GM12878 (cell line): ENCODE measurements around the gene RSF1. TPM values are rescaled to one million over a fixed set of nuclear protein-coding genes. Genes with fewer than 3 reads are reported as not detected.

Experiments
- ATAC-seq: fragments of 200-7000 bp; cut with Tn5 transposase; 3 replicates; pipeline ENCODE4 v1.9.1; 2020; ENCODE audit warnings: mild to moderate bottlenecking, moderate library complexity
- BruUV-seq: library from RNA; stranded (reverse); fragments of 400-500 nt; replicated peaks from 2 replicates; lab custom pipeline; 2021; lab: Mats Ljungman, UMichigan
- CTCF ChIA-PET: fragments of 300-600 bp; sonication (Branson Sonifier 250); formaldehyde crosslinking; extraction: SDS; loops from one replicate; lab custom pipeline; 2021; ENCODE audit warnings: inconsistent platforms; lab: Yijun Ruan, JAX
- POLR2A ChIA-PET: fragments of 350-600 bp; formaldehyde crosslinking; extraction: SDS; loops from one replicate; lab custom pipeline; 2021; ENCODE audit warnings: inconsistent platforms; lab: Charles Lee
- RAD21 ChIA-PET: fragments of 300-600 bp; sonication (Branson Sonifier 250); formaldehyde crosslinking; loops from one replicate; lab custom pipeline; 2023; ENCODE audit warnings: antibody characterized with exemption; ENCODE audit not compliant: unreplicated experiment; lab: Charles Lee
- SMC1A ChIA-PET: fragments of 300-600 bp; sonication (Branson Sonifier 250); formaldehyde crosslinking; loops from one replicate; lab custom pipeline; 2023; ENCODE audit not compliant: unreplicated experiment, uncharacterized antibody; lab: Charles Lee
- DNase-seq: peaks from one replicate; pipeline ENCODE4 v3.0.0-alpha.2; 2011; ENCODE audit warnings: low read depth, low spot score
- FAIRE-seq: peaks from 3 replicates; lab custom pipeline; 2011; peaks lifted over from hg19 to GRCh38; lab: Jason Lieb, UNC
- H2AFZ ChIP-seq: 2 replicates; pipeline ENCODE4 v1.6.0; 2011; ENCODE audit warnings: low read depth, low read length, control low read depth; ENCODE audit not compliant: control insufficient read depth
- H3K27ac ChIP-seq: 2 replicates; pipeline ENCODE4 v1.5.1; 2011; ENCODE audit warnings: control low read depth; ENCODE audit not compliant: control insufficient read depth, insufficient read depth
- H3K27me3 ChIP-seq, 2 experiments: replicated peaks in 1 of 2; 2 replicates each; pipeline versions ENCODE4 v1.6.0 to v1.6.1; 2011; ENCODE audit warnings: low read length in 1 of 2; ENCODE audit not compliant: control insufficient read depth in 2 of 2, insufficient read depth in 2 of 2
- H3K36me3 ChIP-seq, 2 experiments: 2 replicates each; pipeline ENCODE4 v1.5.1; 2011; ENCODE audit warnings: low read length in 1 of 2; ENCODE audit not compliant: control insufficient read depth in 2 of 2, insufficient read depth in 2 of 2
- H3K4me1 ChIP-seq: 2 replicates; pipeline ENCODE4 v1.6.1; 2011; ENCODE audit warnings: mild to moderate bottlenecking, low read length, moderate library complexity, mixed read lengths; ENCODE audit not compliant: control insufficient read depth, insufficient read depth
- H3K4me2 ChIP-seq: 2 replicates; pipeline ENCODE4 v1.6.0; 2011; ENCODE audit warnings: control low read depth; ENCODE audit not compliant: control insufficient read depth, insufficient read depth
- H3K4me3 ChIP-seq: fragments of 200-600 bp; sonication (generic); 2 replicates; pipeline ENCODE4 v1.5.1; 2016
- H3K79me2 ChIP-seq: 2 replicates; pipeline ENCODE4 v1.6.0; 2011; ENCODE audit warnings: low read length; ENCODE audit not compliant: control insufficient read depth, insufficient read depth
- H3K9ac ChIP-seq: 2 replicates; pipeline ENCODE4 v1.8.0; 2011; ENCODE audit warnings: low read length, control low read depth, mixed read lengths; ENCODE audit not compliant: control insufficient read depth, insufficient read depth
- H3K9me3 ChIP-seq: replicated peaks from 3 replicates; pipeline ENCODE4 v1.5.1; 2011; ENCODE audit warnings: mild to moderate bottlenecking, low read length; ENCODE audit not compliant: control insufficient read depth, insufficient read depth
- H4K20me1 ChIP-seq: 2 replicates; pipeline ENCODE4 v1.6.0; 2011; ENCODE audit not compliant: control insufficient read depth, insufficient read depth
- ATF2 ChIP-seq: IDR thresholded peaks from 2 replicates; pipeline ENCODE4 v1.6.1; 2012; ENCODE audit warnings: low read length, inconsistent platforms
- CREM ChIP-seq: IDR thresholded peaks from 2 replicates; pipeline ENCODE4 v1.6.1; 2014; ENCODE audit warnings: antibody characterized with exemption, low read depth
- E2F4 ChIP-seq: IDR thresholded peaks from 2 replicates; pipeline ENCODE4 v1.6.1; 2012; ENCODE audit warnings: low read depth, low read length, improper control_type of control experiment
- EP300 ChIP-seq, 2 experiments: fragments of 150-350 bp in 1 of 2; IDR thresholded peaks; 2 replicates each; pipeline ENCODE4 v1.6.1; 2011 to 2012; ENCODE audit warnings: low read depth in 2 of 2, low read length in 2 of 2, borderline replicate concordance in 1 of 2, improper control_type of control experiment in 1 of 2, inconsistent platforms in 1 of 2; ENCODE audit not compliant: control insufficient read depth in 1 of 2
- HDGF ChIP-seq: fragments of 450-650 bp; IDR thresholded peaks from 2 replicates; pipeline ENCODE4 v1.6.1; 2016; ENCODE audit warnings: antibody characterized with exemption
- HSF1 ChIP-seq: fragments of 150-350 bp; IDR thresholded peaks from 2 replicates; pipeline ENCODE4 v1.6.1; 2014; ENCODE audit warnings: mild to moderate bottlenecking, low read depth, low read length
- MEF2B ChIP-seq: fragments of 450-650 bp; IDR thresholded peaks from 2 replicates; pipeline ENCODE4 v1.6.1; 2018; ENCODE audit warnings: mild to moderate bottlenecking, moderate library complexity; ENCODE audit not compliant: partially characterized antibody, poor library complexity, severe bottlenecking
- NFYB ChIP-seq: IDR thresholded peaks from 2 replicates; pipeline ENCODE4 v1.6.1; 2011; ENCODE audit warnings: low read depth, mild to moderate bottlenecking, low read length, improper control_type of control experiment, moderate library complexity; ENCODE audit not compliant: insufficient read depth
- NKRF ChIP-seq: fragments of 450-650 bp; conservative IDR thresholded peaks from 2 replicates; pipeline ENCODE4 v1.6.1; 2017; ENCODE audit warnings: mild to moderate bottlenecking, moderate library complexity
- SMC3 ChIP-seq: IDR thresholded peaks from 2 replicates; pipeline ENCODE4 v1.6.1; 2011; ENCODE audit warnings: low read length, improper control_type of control experiment, borderline replicate concordance
- ZBTB40 ChIP-seq: fragments of 450-650 bp; IDR thresholded peaks from 2 replicates; pipeline ENCODE4 v1.6.1; 2016; ENCODE audit warnings: mild to moderate bottlenecking, moderate library complexity, borderline replicate concordance
- WGBS: methylation state at CpG from one replicate; pipeline ENCODE4 v1.1.6; 2016; ENCODE audit warnings: low lambda C conversion rate; ENCODE audit not compliant: insufficient replicate concordance, insufficient coverage; ENCODE audit errors: missing lambda C conversion rate; 5-methylcytosine and 5-hydroxymethylcytosine counted together
- in situ Hi-C: fragments of 300-500 bp; cut with MboI; formaldehyde crosslinking; loops from 9 replicates; pipeline ENCODE4 v1.14.3; 2018; ENCODE audit warnings: mixed read lengths
- intact Hi-C: fragments of 100-400 bp; cut with micrococcal nuclease; formaldehyde crosslinking; loops from one replicate; pipeline ENCODE4 v1.14.2; 2022; ENCODE audit not compliant: unreplicated experiment
- polyA plus RNA-seq, 11 experiments: library from polyadenylated mRNA; depleted of rRNA in 4 of 11; unstranded in 6 of 11; stranded (reverse) in 5 of 11; fragments of >200 nt; fragmentation: Nextera tagmentation in 4 of 11; fragmentation: Illumina TruSeq in 1 of 11; extraction: Ambion mirVana in 4 of 11; extraction: Trizol in 1 of 11; gene quantifications; 1 replicate in 1 of 11; 2 replicates in 10 of 11; pipeline versions ENCODE4 v1.2.1 to v1.2.3, GENCODE V29; 2011 to 2016; ENCODE audit warnings: inconsistent platforms in 2 of 11, missing spikeins in 2 of 11, low read depth in 1 of 11
- total RNA-seq, 4 experiments: library from RNA; depleted of rRNA in 3 of 4; stranded (reverse); fragments of >200 nt in 3 of 4; fragmentation: Illumina TruSeq in 1 of 4; extraction: Trizol in 1 of 4; gene quantifications; 2 replicates each; pipeline versions ENCODE4 v1.2.1 to v1.2.3, GENCODE V29; 2013 to 2021

RSF1 gene
- total and polyA plus RNA-seq, 10 of the 15 experiments (the other 5 are each of a cell fraction or from before 2014, with no cell fraction given), result 9.0 to 45.3 (median 30.0) TPM

GRCh38 chr11:77784572-77784971, 36.0 kb downstream of the RSF1 start:
- ChIA-PET CTCF (interaction anchor here (0.7 to 1.0 kb wide), 2 partner anchors 25 to 197 kb away, joined by 3 read pairs; no protein-coding TSS in a partner anchor), POLR2A (interaction anchor here (0.9 kb wide), 1 partner anchor 210 kb away, joined by 3 read pairs; the partner anchor contains the start of gene INTS4), SMC1A (no interaction called here), RAD21 (no interaction called here)
- in situ Hi-C loops, result no loop called here
- Histone ChIP-seq H3K4me2 (no peak overlapping the region), H3K4me3 (no peak overlapping the region), H4K20me1 (no peaks in the 10 kb centered on the region), H3K9ac (no peak overlapping the region), H2AFZ (no peak overlapping the region), H3K4me1 (peaks cover 17% of the 10 kb centered on the region; the same call in 1 of the 2 replicates), H3K79me2 (peaks cover 49% of the 10 kb centered on the region), H3K27me3 (no peaks in the 10 kb centered on the region), H3K9me3 (no peaks in the 10 kb centered on the region; the same call in 2 of the 3 replicates), H3K36me3 (peaks cover 0 to 2% of the 10 kb centered on the region in 2 experiments; a peak in 1 of 4 replicates), H3K27ac (no peak overlapping the region)
- DNase-seq (no peak), FAIRE-seq (no peak), ATAC-seq (no peak)
- no TSS peak for BruUV-seq
- intact Hi-C loops, result no loop called here
- 93% methylated on average over 3 of the region's 3 CpGs for WGBS
- TF ChIP-seq EP300 (IDR thresholded peaks at IDR 0.05; ENCODE audit: borderline replicate concordance in 1 of 2, control insufficient read depth in 1 of 2, low read depth in 2 of 2, low read length in 2 of 2) (no peak), ZBTB40 (no peak), E2F4 (no peak), HSF1 (no peak), CREM (no peak), NFYB (no peak), MEF2B (no peak), NKRF (no peak), HDGF (no peak), SMC3 (no peak), ATF2 (no peak)
